ENCODE results near the gene DCST1.

Gene DCST1

GRCh38 chr1:155012026-155012546 is 21.5 kb upstream of the DCST1 start:
- DNase-seq (ENCODE audit: extremely low read depth in 1 of 2, low read depth in 1 of 2): no peak

GRCh38 chr1:155012776-155013602 is 20.6 kb upstream of the DCST1 start:
- DNase-seq (ENCODE audit: extremely low read depth in 1 of 2, low read depth in 1 of 2): no peak

- DNase-seq (ENCODE audit: extremely low read depth in 1 of 2, low read depth in 1 of 2): no peak
These were observed 20.0 kb upstream of the DCST1 start for GRCh38 chr1:155013632-155014031.

GRCh38 chr1:155014709-155015508 is 18.7 kb upstream of the DCST1 start:
- DNase-seq (ENCODE audit: extremely low read depth in 1 of 2, low read depth in 1 of 2): no peak

- no peak for DNase-seq (ENCODE audit: extremely low read depth in 1 of 2, low read depth in 1 of 2)
These were observed 17.9 kb upstream of the DCST1 start for GRCh38 chr1:155015527-155016230.

GRCh38 chr1:155016231-155016831 is 17.3 kb upstream of the DCST1 start:
- no peak for DNase-seq (ENCODE audit: extremely low read depth in 1 of 2, low read depth in 1 of 2)

- DNase-seq (ENCODE audit: extremely low read depth in 1 of 2, low read depth in 1 of 2): peak; percentile 65 to 81
These were observed 16.3 kb upstream of the DCST1 start for GRCh38 chr1:155017041-155017945.

GRCh38 chr1:155017946-155018316 is 15.7 kb upstream of the DCST1 start:
- no peak for DNase-seq (ENCODE audit: extremely low read depth in 1 of 2, low read depth in 1 of 2)

GRCh38 chr1:155018617-155019348 is 14.8 kb upstream of the DCST1 start:
- no peak for DNase-seq (ENCODE audit: extremely low read depth in 1 of 2, low read depth in 1 of 2)

- no peak for DNase-seq (ENCODE audit: extremely low read depth in 1 of 2, low read depth in 1 of 2)
These were observed 14.0 kb upstream of the DCST1 start for GRCh38 chr1:155019377-155020245.

- no peak for DNase-seq (ENCODE audit: extremely low read depth in 1 of 2, low read depth in 1 of 2)
These were observed 11.3 kb upstream of the DCST1 start for GRCh38 chr1:155022136-155022926.

GRCh38 chr1:155022927-155023236 is 10.7 kb upstream of the DCST1 start:
- no peak for DNase-seq (ENCODE audit: extremely low read depth in 1 of 2, low read depth in 1 of 2)

GRCh38 chr1:155023627-155024026 is 10.0 kb upstream of the DCST1 start:
- no peak for DNase-seq (ENCODE audit: extremely low read depth in 1 of 2, low read depth in 1 of 2)

GRCh38 chr1:155024315-155024714 is 9.3 kb upstream of the DCST1 start:
- DNase-seq (ENCODE audit: extremely low read depth in 1 of 2, low read depth in 1 of 2): no peak

GRCh38 chr1:155026154-155026553 is 7.5 kb upstream of the DCST1 start:
- no peak for DNase-seq (ENCODE audit: extremely low read depth in 1 of 2, low read depth in 1 of 2)

- DNase-seq (ENCODE audit: extremely low read depth in 1 of 2, low read depth in 1 of 2): no peak
These were observed 7.0 kb upstream of the DCST1 start for GRCh38 chr1:155026588-155026987.

GRCh38 chr1:155029513-155030242 is 3.9 kb upstream of the DCST1 start:
- DNase-seq (ENCODE audit: extremely low read depth in 1 of 2, low read depth in 1 of 2): no peak

All from activated CD8-positive, alpha-beta memory T cell treated with anti-CD3 and anti-CD28 coated beads for 1 hour (primary cell).